ENCODE measurements around the gene DOCK3.

GRCh38 chr3:50656417-50657195, 18.1 kb upstream of the DOCK3 start:
- TF ChIP-seq, protein P1, sequence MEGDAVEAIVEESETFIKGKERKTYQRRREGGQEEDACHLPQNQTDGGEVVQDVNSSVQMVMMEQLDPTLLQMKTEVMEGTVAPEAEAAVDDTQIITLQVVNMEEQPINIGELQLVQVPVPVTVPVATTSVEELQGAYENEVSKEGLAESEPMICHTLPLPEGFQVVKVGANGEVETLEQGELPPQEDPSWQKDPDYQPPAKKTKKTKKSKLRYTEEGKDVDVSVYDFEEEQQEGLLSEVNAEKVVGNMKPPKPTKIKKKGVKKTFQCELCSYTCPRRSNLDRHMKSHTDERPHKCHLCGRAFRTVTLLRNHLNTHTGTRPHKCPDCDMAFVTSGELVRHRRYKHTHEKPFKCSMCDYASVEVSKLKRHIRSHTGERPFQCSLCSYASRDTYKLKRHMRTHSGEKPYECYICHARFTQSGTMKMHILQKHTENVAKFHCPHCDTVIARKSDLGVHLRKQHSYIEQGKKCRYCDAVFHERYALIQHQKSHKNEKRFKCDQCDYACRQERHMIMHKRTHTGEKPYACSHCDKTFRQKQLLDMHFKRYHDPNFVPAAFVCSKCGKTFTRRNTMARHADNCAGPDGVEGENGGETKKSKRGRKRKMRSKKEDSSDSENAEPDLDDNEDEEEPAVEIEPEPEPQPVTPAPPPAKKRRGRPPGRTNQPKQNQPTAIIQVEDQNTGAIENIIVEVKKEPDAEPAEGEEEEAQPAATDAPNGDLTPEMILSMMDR (conservative IDR thresholded peaks at IDR 0.05; ENCODE audit: low read depth, low read length), result no peak
- TF ChIP-seq EZH2 (IDR thresholded peaks at IDR 0.05; ENCODE audit: borderline replicate concordance, low read depth, low read length, poor library complexity, severe bottlenecking), result no peak
